Activated CD4-positive, alpha-beta T cell treated with anti-CD3 and anti-CD28 coated beads, Interleukin-2, amount 10 ng/mL, durations not matched to agents 7 days and 5 days (primary cell): Measurements from ENCODE around the gene AUTS2. TPM values are rescaled to one million over a fixed set of nuclear protein-coding genes. Genes with fewer than 3 reads are reported as not detected.

ENCODE experiments used
- CTCF ChIA-PET: fragments of 350-600 bp; sonication (Branson Sonifier 250); formaldehyde crosslinking; loops from one replicate; lab custom pipeline; 2021; ENCODE audit warnings: antibody characterized with exemption; lab: Charles Lee
- POLR2A ChIA-PET: fragments of 350-600 bp; sonication (Branson Sonifier 250); formaldehyde crosslinking; loops from one replicate; lab custom pipeline; 2021; ENCODE audit warnings: antibody characterized with exemption; lab: Charles Lee
- DNase-seq: peaks from one replicate; pipeline ENCODE4 v3.0.0-alpha.2; 2020
- H3K27ac Mint-ChIP-seq: one replicate; pipeline ENCODE4 v1.8.0; 2021; ENCODE audit warnings: mild to moderate bottlenecking, moderate library complexity, mixed read lengths
- H3K27me3 Mint-ChIP-seq: one replicate; pipeline ENCODE4 v1.8.0; 2021; ENCODE audit warnings: mixed read lengths
- H3K36me3 Mint-ChIP-seq: one replicate; pipeline ENCODE4 v1.8.0; 2021; ENCODE audit warnings: low read depth, mixed read lengths
- H3K4me1 Mint-ChIP-seq: one replicate; pipeline ENCODE4 v1.8.0; 2021; ENCODE audit warnings: mixed read lengths
- H3K4me3 Mint-ChIP-seq: one replicate; pipeline ENCODE4 v1.8.0; 2021; ENCODE audit warnings: mild to moderate bottlenecking, moderate library complexity, mixed read lengths
- H3K9me3 Mint-ChIP-seq: one replicate; pipeline ENCODE4 v1.8.0; 2021; ENCODE audit warnings: mixed read lengths
- total RNA-seq, 2 experiments: library from RNA; stranded (reverse); gene quantifications; one replicate each; pipeline ENCODE4 v1.2.3, GENCODE V29; 2021

AUTS2 gene
- total RNA-seq, 2 experiments from 2014 or later = 13.9 to 18.9 TPM

GRCh38 chr7:70542750-70543376 lies 944.6 kb downstream of the AUTS2 start:
- no peak overlapping the region for H3K27ac Mint-ChIP-seq
- H3K4me3 Mint-ChIP-seq = no peak overlapping the region
- CTCF ChIA-PET = interaction anchor here (0.6 kb wide), 1 partner anchor 64 kb away, joined by 3 read pairs; no protein-coding TSS in a partner anchor
- POLR2A ChIA-PET = no interaction called here
- H3K36me3 Mint-ChIP-seq = no peaks in the 10 kb centered on the region
- no peaks in the 10 kb centered on the region for H3K9me3 Mint-ChIP-seq
- no peaks in the 10 kb centered on the region for H3K27me3 Mint-ChIP-seq
- no peaks in the 10 kb centered on the region for H3K4me1 Mint-ChIP-seq
- no peak for DNase-seq

- H3K9me3 Mint-ChIP-seq = no peaks in the 10 kb centered on the region
- H3K4me3 Mint-ChIP-seq = no peak overlapping the region
- ChIA-PET CTCF (no interaction called here), POLR2A (no interaction called here)
- H3K4me1 Mint-ChIP-seq = no peaks in the 10 kb centered on the region
- no peaks in the 10 kb centered on the region for H3K27me3 Mint-ChIP-seq
- no peaks in the 10 kb centered on the region for H3K36me3 Mint-ChIP-seq
- H3K27ac Mint-ChIP-seq = no peak overlapping the region
- DNase-seq = no peak
Observed at GRCh38 chr7:70544016-70544415, 945.7 kb downstream of the AUTS2 start.

GRCh38 chr7:70545214-70545613 lies 946.9 kb downstream of the AUTS2 start:
- H3K4me3 Mint-ChIP-seq = no peak overlapping the region
- ChIA-PET CTCF (no interaction called here), POLR2A (no interaction called here)
- DNase-seq = no peak
- H3K4me1 Mint-ChIP-seq = no peaks in the 10 kb centered on the region
- no peaks in the 10 kb centered on the region for H3K9me3 Mint-ChIP-seq
- H3K27ac Mint-ChIP-seq = no peak overlapping the region
- no peaks in the 10 kb centered on the region for H3K36me3 Mint-ChIP-seq
- H3K27me3 Mint-ChIP-seq = peaks cover 2% of the 10 kb centered on the region

- H3K4me3 Mint-ChIP-seq = no peak overlapping the region
- CTCF ChIA-PET = no interaction called here
- no peak for DNase-seq
- H3K36me3 Mint-ChIP-seq = no peaks in the 10 kb centered on the region
- peaks cover 2% of the 10 kb centered on the region for H3K27me3 Mint-ChIP-seq
- peaks cover 2% of the 10 kb centered on the region for H3K9me3 Mint-ChIP-seq
- POLR2A ChIA-PET = no interaction called here
- no peaks in the 10 kb centered on the region for H3K4me1 Mint-ChIP-seq
- H3K27ac Mint-ChIP-seq = no peak overlapping the region
Observed at GRCh38 chr7:70552141-70552540, 953.9 kb downstream of the AUTS2 start.

GRCh38 chr7:70553364-70553763 lies 955.1 kb downstream of the AUTS2 start:
- H3K27ac Mint-ChIP-seq = no peak overlapping the region
- H3K27me3 Mint-ChIP-seq = peaks cover 2% of the 10 kb centered on the region
- H3K36me3 Mint-ChIP-seq = no peaks in the 10 kb centered on the region
- no peak overlapping the region for H3K4me3 Mint-ChIP-seq
- no peaks in the 10 kb centered on the region for H3K4me1 Mint-ChIP-seq
- H3K9me3 Mint-ChIP-seq = peaks cover 2% of the 10 kb centered on the region
- DNase-seq = no peak
- ChIA-PET CTCF (no interaction called here), POLR2A (no interaction called here)

GRCh38 chr7:70554646-70555045 lies 956.4 kb downstream of the AUTS2 start:
- CTCF ChIA-PET = no interaction called here
- Mint-ChIP-seq H3K4me1 (no peaks in the 10 kb centered on the region), H3K27ac (no peak overlapping the region), H3K4me3 (no peak overlapping the region), H3K36me3 (no peaks in the 10 kb centered on the region), H3K9me3 (peaks cover 7% of the 10 kb centered on the region), H3K27me3 (peaks cover 2% of the 10 kb centered on the region)
- POLR2A ChIA-PET = no interaction called here
- DNase-seq = no peak

- H3K4me3 Mint-ChIP-seq = no peak overlapping the region
- H3K4me1 Mint-ChIP-seq = no peaks in the 10 kb centered on the region
- no peak for DNase-seq
- ChIA-PET POLR2A (no interaction called here), CTCF (no interaction called here)
- H3K27ac Mint-ChIP-seq = no peak overlapping the region
- peaks cover 8% of the 10 kb centered on the region for H3K9me3 Mint-ChIP-seq
- H3K27me3 Mint-ChIP-seq = peaks cover 2% of the 10 kb centered on the region
- H3K36me3 Mint-ChIP-seq = no peaks in the 10 kb centered on the region
Observed at GRCh38 chr7:70556761-70557160, 958.5 kb downstream of the AUTS2 start.

GRCh38 chr7:70557338-70557737 lies 959.1 kb downstream of the AUTS2 start:
- no peaks in the 10 kb centered on the region for H3K4me1 Mint-ChIP-seq
- no peak overlapping the region for H3K4me3 Mint-ChIP-seq
- H3K27ac Mint-ChIP-seq = no peak overlapping the region
- no peaks in the 10 kb centered on the region for H3K36me3 Mint-ChIP-seq
- peaks cover 8% of the 10 kb centered on the region for H3K9me3 Mint-ChIP-seq
- POLR2A ChIA-PET = no interaction called here
- peaks cover 2% of the 10 kb centered on the region for H3K27me3 Mint-ChIP-seq
- no peak for DNase-seq
- CTCF ChIA-PET = no interaction called here

GRCh38 chr7:70559815-70560214 lies 961.5 kb downstream of the AUTS2 start:
- H3K4me1 Mint-ChIP-seq = no peaks in the 10 kb centered on the region
- ChIA-PET CTCF (no interaction called here), POLR2A (no interaction called here)
- H3K27ac Mint-ChIP-seq = no peak overlapping the region
- no peak for DNase-seq
- H3K4me3 Mint-ChIP-seq = no peak overlapping the region
- peaks cover 8% of the 10 kb centered on the region for H3K9me3 Mint-ChIP-seq
- H3K36me3 Mint-ChIP-seq = no peaks in the 10 kb centered on the region
- peaks cover 2% of the 10 kb centered on the region for H3K27me3 Mint-ChIP-seq

- Mint-ChIP-seq H3K36me3 (no peaks in the 10 kb centered on the region), H3K27ac (no peak overlapping the region), H3K4me1 (no peaks in the 10 kb centered on the region), H3K27me3 (peaks cover 2% of the 10 kb centered on the region), H3K9me3 (peaks cover 7% of the 10 kb centered on the region), H3K4me3 (no peak overlapping the region)
- POLR2A ChIA-PET = no interaction called here
- DNase-seq = no peak
- CTCF ChIA-PET = no interaction called here
Observed at GRCh38 chr7:70563960-70564359, 965.7 kb downstream of the AUTS2 start.

- no peaks in the 10 kb centered on the region for H3K9me3 Mint-ChIP-seq
- H3K27ac Mint-ChIP-seq = no peak overlapping the region
- peaks cover 2% of the 10 kb centered on the region for H3K27me3 Mint-ChIP-seq
- H3K4me1 Mint-ChIP-seq = no peaks in the 10 kb centered on the region
- CTCF ChIA-PET = no interaction called here
- H3K36me3 Mint-ChIP-seq = no peaks in the 10 kb centered on the region
- DNase-seq = no peak
- no peak overlapping the region for H3K4me3 Mint-ChIP-seq
- POLR2A ChIA-PET = no interaction called here
Observed at GRCh38 chr7:70565721-70566370, 967.6 kb downstream of the AUTS2 start.

- Mint-ChIP-seq H3K9me3 (no peaks in the 10 kb centered on the region), H3K27me3 (no peaks in the 10 kb centered on the region), H3K27ac (no peak overlapping the region), H3K4me1 (no peaks in the 10 kb centered on the region), H3K36me3 (no peaks in the 10 kb centered on the region), H3K4me3 (no peak overlapping the region)
- no peak for DNase-seq
- ChIA-PET POLR2A (no interaction called here), CTCF (no interaction called here)
Observed at GRCh38 chr7:70566671-70567070, 968.4 kb downstream of the AUTS2 start.

- no peak overlapping the region for H3K27ac Mint-ChIP-seq
- no peaks in the 10 kb centered on the region for H3K27me3 Mint-ChIP-seq
- H3K4me1 Mint-ChIP-seq = no peaks in the 10 kb centered on the region
- no peak for DNase-seq
- no peaks in the 10 kb centered on the region for H3K9me3 Mint-ChIP-seq
- H3K4me3 Mint-ChIP-seq = no peak overlapping the region
- CTCF ChIA-PET = no interaction called here
- no peaks in the 10 kb centered on the region for H3K36me3 Mint-ChIP-seq
- POLR2A ChIA-PET = no interaction called here
Observed at GRCh38 chr7:70568674-70569334, 970.5 kb downstream of the AUTS2 start.
